HG03571 (cell line): ENCODE data around the gene MCTP2.
A peak's percentile ranks its signal among the peaks of the same experiment; 100 is the strongest.

Source experiments
- ATAC-seq: cut with Tn5 transposase; IDR thresholded peaks from one replicate; pipeline ENCODE4 v1.9.1; 2021; ENCODE audit not compliant: unreplicated experiment

MCTP2 gene

GRCh38 chr15:94293411-94294402 lies 62.3 kb downstream of the MCTP2 start:
- ATAC-seq: no peak

- no peak for ATAC-seq
These were observed 63.2 kb downstream of the MCTP2 start for GRCh38 chr15:94294556-94294955.

DNA sequence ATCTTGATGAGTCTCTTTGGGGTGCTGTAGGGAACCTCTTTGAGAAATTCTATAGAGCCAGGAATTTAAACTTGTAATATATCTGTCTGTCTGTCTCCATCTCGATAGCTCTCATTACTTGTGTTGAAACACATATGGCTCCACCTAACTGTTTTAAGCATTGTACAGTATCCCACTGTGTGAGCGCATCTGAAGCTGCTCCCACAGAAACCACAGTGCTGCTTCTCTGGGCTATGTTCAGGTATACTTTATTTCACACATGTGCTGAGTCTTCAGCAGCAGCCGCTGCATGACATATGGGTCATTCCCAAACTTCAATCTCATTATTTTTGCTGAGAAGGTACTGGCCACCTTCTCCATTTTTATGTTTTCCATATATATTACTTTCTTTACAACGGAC lies 63.9 kb downstream of the MCTP2 start:
- no peak for ATAC-seq

- no peak for ATAC-seq
These were observed 65.4 kb downstream of the MCTP2 start for GRCh38 chr15:94296717-94297116.

DNA sequence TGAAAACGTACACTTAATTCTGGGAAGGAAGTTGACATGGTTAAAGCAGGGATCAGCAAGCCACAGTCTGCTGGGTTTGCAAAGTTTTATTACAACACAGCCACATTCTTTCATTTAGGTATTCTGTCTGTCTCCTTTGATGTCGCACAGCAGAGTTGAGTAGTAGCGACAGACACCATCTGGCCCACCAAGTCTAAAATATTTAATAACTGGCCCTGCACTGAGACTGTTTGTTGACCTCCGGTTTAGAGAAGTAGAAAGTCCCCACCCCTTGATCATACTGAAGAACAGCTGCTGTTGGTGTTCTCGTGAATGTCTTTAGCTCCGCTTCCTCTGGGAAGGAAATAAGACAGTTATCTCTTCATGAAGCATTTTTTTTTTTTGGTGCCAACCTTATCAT lies 66.2 kb downstream of the MCTP2 start:
- ATAC-seq: peak; percentile 77

DNA sequence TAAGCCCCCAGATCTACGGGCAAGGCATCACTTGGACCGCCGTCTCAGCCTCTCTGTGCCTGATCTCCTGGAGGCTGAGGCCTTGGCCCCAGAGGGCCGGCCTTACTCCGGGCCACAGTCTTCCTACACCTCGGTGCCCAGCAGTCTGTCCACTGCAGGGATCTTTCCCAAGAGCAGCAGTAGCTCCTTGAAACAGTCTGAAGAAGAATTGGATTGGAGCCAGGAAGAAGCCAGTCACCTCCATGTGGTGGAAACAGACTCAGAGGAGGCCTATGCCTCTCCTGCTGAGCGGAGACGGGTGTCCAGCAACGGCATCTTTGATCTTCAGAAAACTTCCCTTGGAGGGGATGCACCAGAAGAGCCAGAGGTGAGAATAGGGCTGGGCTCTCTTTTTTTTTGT lies 67.0 kb downstream of the MCTP2 start:
- no peak for ATAC-seq

DNA sequence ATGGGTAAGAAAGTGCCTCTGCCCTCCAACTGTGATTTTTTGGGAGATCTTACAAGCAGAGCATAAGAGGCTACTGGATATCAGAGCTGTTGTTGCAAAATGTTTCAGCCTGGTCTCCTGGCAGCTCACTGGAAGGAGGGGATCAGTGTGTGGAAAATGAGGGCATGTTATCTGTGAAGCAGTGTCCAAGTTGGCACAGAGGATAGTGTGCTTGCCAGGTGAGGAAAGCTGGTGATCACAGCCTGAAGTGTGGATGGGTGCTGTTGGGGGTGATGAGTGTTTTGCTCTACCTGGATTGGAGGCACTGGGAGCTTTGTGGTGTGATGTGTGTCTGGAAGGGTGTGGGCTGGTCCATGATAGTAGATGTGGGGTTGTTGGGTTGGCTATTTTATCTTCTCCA lies 69.3 kb downstream of the MCTP2 start:
- no peak for ATAC-seq

- ATAC-seq: peak; percentile 66
These were observed 73.8 kb downstream of the MCTP2 start for GRCh38 chr15:94305133-94305532.

- ATAC-seq: peak; percentile 86
These were observed 75.6 kb downstream of the MCTP2 start for GRCh38 chr15:94306700-94307650.

- no peak for ATAC-seq
These were observed 81.6 kb downstream of the MCTP2 start for GRCh38 chr15:94312946-94313345.

DNA sequence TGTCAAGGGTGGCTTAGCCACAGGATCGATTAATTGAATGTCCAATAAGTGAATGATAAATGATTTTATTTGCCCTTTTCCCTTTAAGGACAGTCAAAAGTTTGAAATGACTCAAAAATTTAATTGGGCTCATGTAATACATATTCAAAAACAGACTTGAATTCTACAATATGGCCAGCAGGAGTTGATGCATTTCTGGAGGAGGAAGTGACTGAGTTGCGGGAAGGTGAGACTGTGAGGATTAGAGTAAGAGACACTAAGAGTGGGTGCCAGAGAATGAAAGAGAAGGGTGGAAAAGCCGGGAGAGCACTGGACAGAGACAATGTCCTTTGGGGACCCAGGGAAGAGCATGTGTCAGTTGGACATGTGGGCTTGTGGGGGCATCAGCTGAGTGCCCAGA lies 83.3 kb downstream of the MCTP2 start:
- ATAC-seq: no peak

GRCh38 chr15:94317211-94317610 lies 85.8 kb downstream of the MCTP2 start:
- no peak for ATAC-seq

- ATAC-seq: no peak
These were observed 90.8 kb downstream of the MCTP2 start for GRCh38 chr15:94322141-94322540.

- ATAC-seq: no peak
These were observed 91.7 kb downstream of the MCTP2 start for GRCh38 chr15:94323076-94323475.

DNA sequence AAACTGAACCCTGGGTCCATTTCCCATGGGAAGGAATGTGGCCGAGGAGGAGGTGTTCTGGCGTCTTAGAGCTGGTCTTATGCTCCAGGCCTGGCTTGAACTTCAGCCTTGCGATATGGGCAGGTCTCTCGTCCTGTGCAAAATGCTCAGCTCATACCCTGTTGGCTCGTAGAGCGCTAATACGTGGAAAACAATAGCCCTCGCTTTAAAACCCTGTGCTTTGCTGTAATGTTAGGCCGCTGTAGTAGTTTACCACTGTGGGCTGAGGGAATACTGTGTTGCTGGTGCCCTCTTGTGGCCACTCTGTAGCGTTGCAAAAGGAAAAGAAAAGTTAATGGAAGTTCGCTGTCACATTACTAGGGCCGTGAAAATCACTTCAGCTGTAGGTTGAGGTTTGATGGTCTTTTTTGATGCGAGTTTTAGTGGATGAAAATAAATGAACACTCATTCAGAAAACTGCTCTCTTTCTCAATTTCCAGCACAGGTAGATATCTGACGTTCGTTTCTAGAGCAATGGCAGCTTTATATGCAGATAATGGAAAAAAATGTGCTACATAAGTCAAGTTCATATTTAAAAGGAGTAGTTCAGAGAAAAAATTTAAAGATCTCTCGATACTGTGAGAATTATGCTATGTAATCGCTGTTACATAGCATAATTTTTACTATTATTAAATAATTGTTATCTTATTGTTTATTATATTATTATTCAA lies 92.9 kb downstream of the MCTP2 start:
- peak; percentile 80 for ATAC-seq

DNA sequence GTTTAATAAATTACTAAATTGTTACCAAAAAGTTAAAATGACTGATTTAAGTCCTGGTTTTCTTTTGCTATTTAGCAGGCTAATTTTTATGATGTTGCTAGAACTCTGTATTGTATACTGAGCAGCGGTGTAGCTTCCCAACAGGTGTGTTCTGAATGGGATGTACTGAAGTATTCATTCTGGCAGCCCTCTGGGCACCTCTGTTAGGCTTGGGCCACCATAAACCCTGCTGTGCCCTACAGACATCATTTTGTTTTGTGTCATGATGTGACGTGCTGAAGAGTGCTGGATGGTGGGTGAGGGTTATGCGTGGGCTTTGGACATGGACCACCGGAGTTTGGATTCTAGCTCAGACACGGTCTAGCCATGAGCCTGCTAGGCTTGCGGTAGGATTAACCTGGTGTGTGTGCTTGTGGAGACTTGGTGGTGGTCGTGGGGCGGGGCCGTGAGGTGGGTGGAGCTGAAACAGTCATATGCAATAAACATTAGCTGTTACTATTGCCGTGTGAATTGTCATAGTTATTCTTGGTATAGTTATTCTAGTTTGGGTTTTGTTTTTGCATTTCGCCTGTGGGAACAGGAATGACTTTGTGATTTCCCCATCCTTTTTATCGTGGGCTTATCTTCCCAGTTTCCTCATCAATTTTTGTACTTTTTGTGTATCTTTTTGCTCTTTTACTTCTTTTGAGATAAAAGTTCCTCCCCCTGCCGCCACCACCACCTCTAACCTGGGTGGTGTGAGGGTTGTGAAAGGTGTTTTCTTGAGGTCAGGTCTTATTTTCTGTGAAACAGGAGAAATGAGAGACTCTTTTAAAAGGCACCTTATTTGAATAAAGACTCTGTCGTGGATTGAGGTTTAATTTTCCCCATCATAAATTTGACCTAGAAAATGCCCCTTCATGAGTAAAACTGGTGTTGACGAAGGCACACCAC lies 93.7 kb downstream of the MCTP2 start:
- ATAC-seq: no peak

GRCh38 chr15:94327356-94327936 lies 96.1 kb downstream of the MCTP2 start:
- no peak for ATAC-seq

- ATAC-seq: no peak
These were observed 100.4 kb downstream of the MCTP2 start for GRCh38 chr15:94331731-94332130.

- ATAC-seq: no peak
These were observed 104.3 kb downstream of the MCTP2 start for GRCh38 chr15:94335616-94336015.
